Gastrocnemius medialis (tissue), 4 donors: ENCODE data around the gene IP6K3. TPM values are rescaled to one million over a fixed set of nuclear protein-coding genes. Genes with fewer than 3 reads are reported as not detected.

Experiments used
- ATAC-seq, 2 donors: fragments of 150-250 bp; one replicate each; pipeline ENCODE4 v1.9.1; 2016
- DNase-seq, 2 donors: peaks; one replicate each; pipeline ENCODE4 v3.0.0-alpha.2; 2019
- H3K27ac ChIP-seq, 4 donors: fragments of 200-600 bp; sonication (generic); 1 replicate in 1 of 4; 2 replicates in 3 of 4; pipeline ENCODE4 v1.5.1; 2016 to 2018; ENCODE audit warnings: mild to moderate bottlenecking in 2 of 4, moderate library complexity in 1 of 4
- H3K27me3 ChIP-seq, 3 donors: fragments of 200-600 bp; sonication (generic) in 2 of 3; 1 replicate in 1 of 3; 2 replicates in 2 of 3; pipeline versions ENCODE4 v1.5.1 to v1.6.0; 2016 to 2019; ENCODE audit warnings: mild to moderate bottlenecking in 1 of 3, moderate library complexity in 1 of 3
- H3K36me3 ChIP-seq, 2 donors: fragments of 200-600 bp; sonication (generic) in 1 of 2; one replicate each; pipeline ENCODE4 v1.5.1; 2017 to 2018
- H3K4me1 ChIP-seq, 2 donors: fragments of 200-600 bp; sonication (generic) in 1 of 2; one replicate each; pipeline ENCODE4 v1.5.1; 2016 to 2017; ENCODE audit warnings: mild to moderate bottlenecking in 2 of 2
- H3K4me3 ChIP-seq, 4 donors: fragments of 200-600 bp; sonication (generic) in 3 of 4; 1 replicate in 1 of 4; 2 replicates in 3 of 4; pipeline ENCODE4 v1.5.1; 2016 to 2019; ENCODE audit warnings: mild to moderate bottlenecking in 2 of 4
- H3K9me3 ChIP-seq, 3 donors: fragments of 200-600 bp; sonication (generic) in 2 of 3; 1 replicate in 1 of 3; 2 replicates in 2 of 3; pipeline ENCODE4 v1.5.1; 2016 to 2019
- POLR2A ChIP-seq, 2 donors: fragments of 450-650 bp; IDR thresholded peaks; one replicate each; pipeline ENCODE4 v1.6.1; 2017; ENCODE audit warnings: antibody characterized with exemption in 2 of 2, mild to moderate bottlenecking in 2 of 2, moderate library complexity in 2 of 2
- in situ Hi-C, 4 donors: fragments of 200-750 bp; cut with MboI; loops; one replicate each; pipeline versions ENCODE4 v1.15.0 to v1.8.0; 2017; ENCODE audit warnings: low sequenced_read_pairs in 4 of 4
- intact Hi-C: fragments of 100-400 bp; cut with DNase I; formaldehyde crosslinking; loops from one replicate; pipeline ENCODE4 v1.15.1; 2023; ENCODE audit warnings: low total_unique reads
- total RNA-seq, 4 donors: library from RNA; depleted of rRNA; stranded (reverse); fragments of >200 nt; gene quantifications; one replicate each; pipeline versions ENCODE4 v1.1.0 to v1.2.3, GENCODE V29; 2016
- TF ChIP-seq, protein P1 (sequence below), 5 experiments: fragments of 450-650 bp in 3 of 5; fragments of 200-600 bp in 2 of 5; sonication (generic) in 2 of 5; IDR thresholded peaks in 4 of 5; conservative IDR thresholded peaks in 1 of 5; 1 replicate in 4 of 5; 2 replicates in 1 of 5; pipeline ENCODE4 v1.5.1; 2016 to 2019; ENCODE audit warnings: antibody characterized with exemption in 5 of 5, mild to moderate bottlenecking in 3 of 5, moderate library complexity in 3 of 5

IP6K3 gene
- total RNA-seq, 4 donors from 2014 or later = 287 to 570 (median 348) TPM

- Histone ChIP-seq H3K4me3 (peak overlapping the region in 1 of 4 donors; percentile 22), H3K36me3 (peaks cover 4 to 37% of the 10 kb centered on the region in 2 donors), H3K9me3 (no peaks in the 10 kb centered on the region), H3K27ac (peak overlapping the region; percentile 98 to 100 (median 100)), H3K27me3 (no peaks in the 10 kb centered on the region), H3K4me1 (peaks cover 83 to 89% of the 10 kb centered on the region in 2 donors)
- TF ChIP-seq, protein P1, sequence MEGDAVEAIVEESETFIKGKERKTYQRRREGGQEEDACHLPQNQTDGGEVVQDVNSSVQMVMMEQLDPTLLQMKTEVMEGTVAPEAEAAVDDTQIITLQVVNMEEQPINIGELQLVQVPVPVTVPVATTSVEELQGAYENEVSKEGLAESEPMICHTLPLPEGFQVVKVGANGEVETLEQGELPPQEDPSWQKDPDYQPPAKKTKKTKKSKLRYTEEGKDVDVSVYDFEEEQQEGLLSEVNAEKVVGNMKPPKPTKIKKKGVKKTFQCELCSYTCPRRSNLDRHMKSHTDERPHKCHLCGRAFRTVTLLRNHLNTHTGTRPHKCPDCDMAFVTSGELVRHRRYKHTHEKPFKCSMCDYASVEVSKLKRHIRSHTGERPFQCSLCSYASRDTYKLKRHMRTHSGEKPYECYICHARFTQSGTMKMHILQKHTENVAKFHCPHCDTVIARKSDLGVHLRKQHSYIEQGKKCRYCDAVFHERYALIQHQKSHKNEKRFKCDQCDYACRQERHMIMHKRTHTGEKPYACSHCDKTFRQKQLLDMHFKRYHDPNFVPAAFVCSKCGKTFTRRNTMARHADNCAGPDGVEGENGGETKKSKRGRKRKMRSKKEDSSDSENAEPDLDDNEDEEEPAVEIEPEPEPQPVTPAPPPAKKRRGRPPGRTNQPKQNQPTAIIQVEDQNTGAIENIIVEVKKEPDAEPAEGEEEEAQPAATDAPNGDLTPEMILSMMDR (IDR thresholded peaks at IDR 0.05 in 4 of 5, conservative IDR thresholded peaks at IDR 0.05 in 1 of 5) = no peak
- no peak for TF ChIP-seq POLR2A (IDR thresholded peaks at IDR 0.05)
- ATAC-seq (no peak), DNase-seq (peak in 1 of 2 donors; percentile 65)
- in situ Hi-C loops (loop anchor here in 1 of 4 donors (25.0 kb wide), 1 partner anchor 554 kb away; no protein-coding TSS in a partner anchor), intact Hi-C loops (no loop called here)
Measured at GRCh38 chr6:33733709-33734007, 13.0 kb downstream of the IP6K3 start.

DNA sequence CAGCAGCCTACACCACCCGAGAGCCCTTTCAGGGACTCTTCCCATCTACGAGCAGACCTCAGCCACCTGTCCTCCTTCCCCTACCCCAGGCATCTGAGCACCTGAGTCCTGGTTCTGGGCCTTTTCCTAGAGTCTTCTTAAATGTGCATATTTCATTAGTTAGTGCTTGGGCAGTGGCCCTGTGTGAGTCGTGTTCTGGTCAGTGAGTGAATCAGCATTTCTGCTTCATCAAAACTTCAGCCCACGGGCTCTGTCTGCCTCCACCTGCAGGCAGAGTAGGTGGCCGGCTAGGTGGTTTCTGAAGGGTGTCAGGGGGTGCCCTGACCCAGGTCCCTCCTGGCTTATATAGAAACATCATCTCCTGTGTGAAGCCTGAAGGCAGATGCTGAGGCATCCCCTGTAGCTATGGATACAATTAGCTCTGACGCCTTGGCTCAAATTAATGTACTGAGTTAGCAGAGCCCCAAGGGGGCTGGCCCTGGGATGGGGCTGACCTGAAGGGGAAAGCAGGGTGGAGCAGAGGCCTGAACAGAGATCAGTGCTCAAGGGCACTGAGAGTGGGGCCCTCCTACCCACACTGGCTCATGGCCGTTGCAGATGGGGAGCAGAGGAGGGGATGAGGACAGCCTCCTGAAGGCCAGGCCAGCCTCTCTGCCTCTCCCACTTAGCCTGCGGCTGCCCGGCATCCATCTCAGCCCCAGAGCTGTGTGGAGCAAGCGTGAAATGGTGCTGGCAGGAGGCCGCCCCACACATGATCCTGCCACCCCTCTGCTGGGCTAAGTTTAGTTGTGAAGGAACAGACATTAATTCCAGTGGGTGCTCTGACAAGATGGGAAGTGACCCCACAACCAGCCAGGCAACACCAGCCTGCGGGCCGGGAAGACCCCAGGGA lies 13.6 kb downstream of the IP6K3 start:
- Histone ChIP-seq H3K27ac (peak overlapping the region; percentile 98 to 100 (median 100)), H3K9me3 (no peaks in the 10 kb centered on the region), H3K4me1 (peaks cover 84 to 89% of the 10 kb centered on the region in 2 donors), H3K36me3 (peaks cover 4 to 35% of the 10 kb centered on the region in 2 donors), H3K4me3 (peak overlapping the region in 1 of 4 donors; percentile 22), H3K27me3 (no peaks in the 10 kb centered on the region)
- TF ChIP-seq, protein P1 (IDR thresholded peaks at IDR 0.05 in 4 of 5, conservative IDR thresholded peaks at IDR 0.05 in 1 of 5) = no peak
- peak in 1 of 2 donors; percentile 9 for TF ChIP-seq POLR2A (IDR thresholded peaks at IDR 0.05)
- DNase-seq (peak in 1 of 2 donors; percentile 68), ATAC-seq (no peak)
- in situ Hi-C loops = loop anchor here in 1 of 4 donors (25.0 kb wide), 1 partner anchor 554 kb away; no protein-coding TSS in a partner anchor
- intact Hi-C loops = loop anchor here (1.0 kb wide), 1 partner anchor 14 kb away; no protein-coding TSS in a partner anchor

DNA sequence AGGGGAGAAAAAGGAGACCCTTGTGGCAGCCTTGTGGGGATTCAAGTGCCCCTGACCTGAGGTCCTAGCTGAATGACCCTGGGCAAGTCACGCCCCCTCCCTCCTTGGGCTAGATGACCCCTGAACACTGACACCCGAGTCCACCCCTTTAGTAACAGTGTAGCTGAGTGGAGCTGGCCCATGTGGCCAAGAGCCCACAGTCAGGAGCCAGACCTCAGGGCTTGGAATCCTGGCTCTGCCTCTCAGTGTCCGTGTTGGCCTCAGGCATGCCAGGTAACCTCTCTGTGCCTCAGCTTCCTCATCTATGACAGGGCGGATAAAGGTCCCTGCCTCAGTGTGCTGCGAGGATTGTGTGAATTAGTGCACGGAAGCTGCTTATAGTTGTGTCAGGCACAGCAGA lies 14.3 kb downstream of the IP6K3 start:
- H3K27me3 ChIP-seq = no peaks in the 10 kb centered on the region
- TF ChIP-seq POLR2A (IDR thresholded peaks at IDR 0.05) = peak; percentile 27 to 57
- TF ChIP-seq, protein P1 (IDR thresholded peaks at IDR 0.05 in 4 of 5, conservative IDR thresholded peaks at IDR 0.05 in 1 of 5) = no peak
- H3K4me1 ChIP-seq = peaks cover 84 to 92% of the 10 kb centered on the region in 2 donors
- intact Hi-C loops (loop anchor here (1.0 kb wide), 1 partner anchor 15 kb away; no protein-coding TSS in a partner anchor), in situ Hi-C loops (loop anchor here in 1 of 4 donors (25.0 kb wide), 1 partner anchor 555 kb away; no protein-coding TSS in a partner anchor)
- no peak overlapping the region for H3K4me3 ChIP-seq
- DNase-seq (peak; percentile 75 to 93), ATAC-seq (peak; percentile 29 to 35)
- H3K36me3 ChIP-seq = peaks cover 7 to 42% of the 10 kb centered on the region in 2 donors
- no peaks in the 10 kb centered on the region for H3K9me3 ChIP-seq
- peak overlapping the region; percentile 98 to 100 (median 100) for H3K27ac ChIP-seq

DNA sequence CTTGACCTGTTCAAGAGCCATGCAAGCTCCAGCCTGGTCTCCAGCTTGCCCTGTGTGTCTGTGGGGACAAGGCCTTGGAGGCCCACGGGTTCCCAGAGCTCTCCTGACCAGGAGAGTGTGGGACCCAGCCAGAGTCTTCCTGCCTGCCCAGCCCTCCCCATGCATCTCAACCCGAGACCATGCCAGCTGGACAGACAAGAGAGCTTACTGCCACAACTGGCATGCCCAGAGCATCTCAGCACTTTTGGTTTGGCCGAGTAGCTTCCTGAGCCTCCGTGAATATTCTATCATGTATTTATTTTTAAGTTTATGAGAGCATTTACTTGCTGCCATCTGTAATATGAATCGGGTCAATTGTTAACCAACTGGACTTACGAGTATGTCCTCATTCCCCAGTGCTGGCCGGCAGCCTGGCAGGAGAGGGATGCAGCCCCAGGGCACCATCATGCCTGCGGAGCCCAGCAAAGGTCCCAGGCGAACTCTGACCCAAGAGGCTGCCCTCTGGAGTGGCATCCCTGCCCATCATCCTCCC lies 14.9 kb downstream of the IP6K3 start:
- in situ Hi-C loops (loop anchor here in 1 of 4 donors (25.0 kb wide), 1 partner anchor 555 kb away; no protein-coding TSS in a partner anchor), intact Hi-C loops (loop anchor here (1.0 kb wide), 1 partner anchor 15 kb away; no protein-coding TSS in a partner anchor)
- ATAC-seq = peak; percentile 40 to 45
- DNase-seq = peak; percentile 90 to 97
- peaks cover 84 to 92% of the 10 kb centered on the region in 2 donors for H3K4me1 ChIP-seq
- H3K27ac ChIP-seq = peak overlapping the region; percentile 98 to 100 (median 100)
- TF ChIP-seq, protein P1 (IDR thresholded peaks at IDR 0.05 in 4 of 5, conservative IDR thresholded peaks at IDR 0.05 in 1 of 5) = no peak
- peak; percentile 57 to 58 for TF ChIP-seq POLR2A (IDR thresholded peaks at IDR 0.05)
- peaks cover 10 to 43% of the 10 kb centered on the region in 2 donors for H3K36me3 ChIP-seq
- no peaks in the 10 kb centered on the region for H3K9me3 ChIP-seq
- peak overlapping the region; percentile 4 to 41 (median 22) for H3K4me3 ChIP-seq
- no peaks in the 10 kb centered on the region for H3K27me3 ChIP-seq
